ENCODE measurements around the gene CAPS2. TPM values are rescaled to one million over a fixed set of nuclear protein-coding genes. Genes with fewer than 3 reads are reported as not detected.
"Not testable (repeated sequence)": the region's sequence is repeated elsewhere in the genome, so short reads cannot be mapped to it uniquely, and the experiment has no call there.

Gene CAPS2
- total RNA-seq, 1 donor from 2014 or later = 9.0 TPM

GRCh38 chr12:75361408-75361807, 31.3 kb upstream of the CAPS2 start:
- ATAC-seq = no peak
- TF ChIP-seq CTCF (IDR thresholded peaks at IDR 0.05) = no peak

GRCh38 chr12:75360920-75361319, 30.8 kb upstream of the CAPS2 start:
- intact Hi-C loops (cut with DNase I) = no loop called here
- H3K9me3 ChIP-seq = no peaks in the 10 kb centered on the region
- ATAC-seq = no peak

More at GRCh38 chr12:75361408-75361807, 31.3 kb upstream of the CAPS2 start:
- Histone ChIP-seq H3K4me3 (no peak overlapping the region), H3K27ac (no peak overlapping the region), H3K36me3 (no peaks in the 10 kb centered on the region), H3K4me1 (no peaks in the 10 kb centered on the region), H3K9me3 (no peaks in the 10 kb centered on the region), H3K27me3 (no peaks in the 10 kb centered on the region)
- no peak for DNase-seq
- intact Hi-C loops (cut with DNase I) = no loop called here

GRCh38 chr12:75354011-75354410, 23.9 kb upstream of the CAPS2 start:
- H3K36me3 ChIP-seq = no peaks in the 10 kb centered on the region
- no peak for ATAC-seq
- no peaks in the 10 kb centered on the region for H3K4me1 ChIP-seq
- H3K27me3 ChIP-seq = no peaks in the 10 kb centered on the region
- intact Hi-C loops (cut with DNase I) = no loop called here
- no peak for TF ChIP-seq CTCF (IDR thresholded peaks at IDR 0.05)
- H3K4me3 ChIP-seq = no peak overlapping the region
- no peak for DNase-seq
- no peak overlapping the region for H3K27ac ChIP-seq
- H3K9me3 ChIP-seq = no peaks in the 10 kb centered on the region

More at GRCh38 chr12:75360920-75361319, 30.8 kb upstream of the CAPS2 start:
- TF ChIP-seq CTCF (IDR thresholded peaks at IDR 0.05) = no peak
- Histone ChIP-seq H3K4me1 (no peaks in the 10 kb centered on the region), H3K4me3 (no peak overlapping the region), H3K36me3 (no peaks in the 10 kb centered on the region), H3K27ac (no peak overlapping the region), H3K27me3 (no peaks in the 10 kb centered on the region)
- no peak for DNase-seq

GRCh38 chr12:75350413-75350812, 20.3 kb upstream of the CAPS2 start:
- Histone ChIP-seq H3K4me1 (no peaks in the 10 kb centered on the region), H3K4me3 (no peak overlapping the region), H3K27me3 (no peaks in the 10 kb centered on the region), H3K36me3 (no peaks in the 10 kb centered on the region), H3K9me3 (no peaks in the 10 kb centered on the region), H3K27ac (no peak overlapping the region)
- TF ChIP-seq CTCF (IDR thresholded peaks at IDR 0.05) = no peak
- DNase-seq (no peak), ATAC-seq (no peak)
- intact Hi-C loops (cut with DNase I) = no loop called here

GRCh38 chr12:75349946-75350345, 19.8 kb upstream of the CAPS2 start:
- H3K9me3 ChIP-seq = no peaks in the 10 kb centered on the region
- no peak for TF ChIP-seq CTCF (IDR thresholded peaks at IDR 0.05)
- no peaks in the 10 kb centered on the region for H3K27me3 ChIP-seq
- intact Hi-C loops (cut with DNase I) = no loop called here
- DNase-seq (no peak), ATAC-seq (no peak)
- no peaks in the 10 kb centered on the region for H3K36me3 ChIP-seq
- H3K4me1 ChIP-seq = no peaks in the 10 kb centered on the region
- H3K27ac ChIP-seq = no peak overlapping the region
- H3K4me3 ChIP-seq = no peak overlapping the region

GRCh38 chr12:75346215-75346614, 16.1 kb upstream of the CAPS2 start:
- H3K27me3 ChIP-seq; intact Hi-C loops (cut with DNase I); ATAC-seq: not testable (repeated sequence)

More at GRCh38 chr12:75346215-75346614, 16.1 kb upstream of the CAPS2 start:
- not testable (repeated sequence) for H3K27ac ChIP-seq, H3K4me1 ChIP-seq, H3K36me3 ChIP-seq, H3K4me3 ChIP-seq, DNase-seq, H3K9me3 ChIP-seq
